ENCODE measurements around the gene DBNDD2. TPM values are rescaled to one million over a fixed set of nuclear protein-coding genes. Genes with fewer than 3 reads are reported as not detected.

DBNDD2 gene
- total RNA-seq, 1 donor from 2014 or later = 18.1 TPM

GRCh38 chr20:45420125-45420524 is 12.0 kb downstream of the DBNDD2 start:
- Mint-ChIP-seq H3K9me3 (no peaks in the 10 kb centered on the region), H3K27ac (ENCODE audit: unreplicated experiment) (no peak overlapping the region), H3K4me3 (peak overlapping the region; percentile 75), H3K27me3 (ENCODE audit: low read depth) (no peaks in the 10 kb centered on the region), H3K4me1 (peaks cover 18% of the 10 kb centered on the region), H3K36me3 (ENCODE audit: low read depth) (no peaks in the 10 kb centered on the region)
- no peak for TF ChIP-seq CTCF (conservative IDR thresholded peaks at IDR 0.05)
- DNase-seq (ENCODE audit: low read depth, low spot score) = no peak

GRCh38 chr20:45423700-45424099 is 15.6 kb downstream of the DBNDD2 start:
- Mint-ChIP-seq H3K27me3 (ENCODE audit: low read depth) (no peaks in the 10 kb centered on the region), H3K9me3 (no peaks in the 10 kb centered on the region), H3K4me3 (no peak overlapping the region), H3K36me3 (ENCODE audit: low read depth) (no peaks in the 10 kb centered on the region), H3K27ac (ENCODE audit: unreplicated experiment) (no peak overlapping the region), H3K4me1 (no peaks in the 10 kb centered on the region)
- TF ChIP-seq CTCF (conservative IDR thresholded peaks at IDR 0.05) = no peak
- DNase-seq (ENCODE audit: low read depth, low spot score) = no peak

- H3K27me3 Mint-ChIP-seq (ENCODE audit: low read depth) = no peaks in the 10 kb centered on the region
- H3K4me1 Mint-ChIP-seq = peaks cover 5% of the 10 kb centered on the region
- TF ChIP-seq CTCF (conservative IDR thresholded peaks at IDR 0.05) = no peak
- no peak overlapping the region for H3K4me3 Mint-ChIP-seq
- DNase-seq (ENCODE audit: low read depth, low spot score) = no peak
- H3K36me3 Mint-ChIP-seq (ENCODE audit: low read depth) = no peaks in the 10 kb centered on the region
- H3K9me3 Mint-ChIP-seq = no peaks in the 10 kb centered on the region
- no peak overlapping the region for H3K27ac Mint-ChIP-seq (ENCODE audit: unreplicated experiment)
Measured at GRCh38 chr20:45425561-45425960, 17.5 kb downstream of the DBNDD2 start.

- no peak overlapping the region for H3K27ac Mint-ChIP-seq (ENCODE audit: unreplicated experiment)
- no peak overlapping the region for H3K4me3 Mint-ChIP-seq
- peaks cover 5% of the 10 kb centered on the region for H3K4me1 Mint-ChIP-seq
- no peak for DNase-seq (ENCODE audit: low read depth, low spot score)
- H3K9me3 Mint-ChIP-seq = no peaks in the 10 kb centered on the region
- no peaks in the 10 kb centered on the region for H3K36me3 Mint-ChIP-seq (ENCODE audit: low read depth)
- TF ChIP-seq CTCF (conservative IDR thresholded peaks at IDR 0.05) = no peak
- no peaks in the 10 kb centered on the region for H3K27me3 Mint-ChIP-seq (ENCODE audit: low read depth)
Measured at GRCh38 chr20:45426320-45427016, 18.4 kb downstream of the DBNDD2 start.

- Mint-ChIP-seq H3K4me1 (peaks cover 5% of the 10 kb centered on the region), H3K27ac (ENCODE audit: unreplicated experiment) (no peak overlapping the region), H3K9me3 (no peaks in the 10 kb centered on the region), H3K4me3 (no peak overlapping the region), H3K36me3 (ENCODE audit: low read depth) (no peaks in the 10 kb centered on the region), H3K27me3 (ENCODE audit: low read depth) (no peaks in the 10 kb centered on the region)
- no peak for DNase-seq (ENCODE audit: low read depth, low spot score)
- no peak for TF ChIP-seq CTCF (conservative IDR thresholded peaks at IDR 0.05)
Measured at GRCh38 chr20:45427236-45428149, 19.4 kb downstream of the DBNDD2 start.

Data from neural crest cell (in vitro differentiated cells).